Measurements from ENCODE around the gene ESD. TPM values are rescaled to one million over a fixed set of nuclear protein-coding genes. Genes with fewer than 3 reads are reported as not detected.

Gene ESD
- total RNA-seq, 6 experiments from 2014 or later: 97.7 to 116 (median 104) TPM

DNA sequence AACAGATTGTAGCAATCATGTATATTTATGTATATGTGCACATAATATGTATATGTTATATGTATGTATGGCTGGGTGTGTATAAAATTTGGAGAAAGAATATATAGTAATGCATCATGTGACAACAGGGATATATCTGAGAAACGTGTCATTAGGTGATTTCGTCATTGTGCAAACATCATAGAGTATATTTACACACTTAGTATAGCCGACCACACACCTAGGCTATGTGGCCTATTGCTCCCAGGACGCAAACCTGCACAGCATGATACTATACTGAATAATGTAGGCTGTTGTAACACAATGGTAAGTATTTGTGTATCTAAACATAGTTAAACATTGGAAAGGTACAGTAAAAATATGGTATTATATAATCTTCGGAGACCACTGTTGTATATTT, 43.8 kb downstream of the ESD start:
- Mint-ChIP-seq H3K27me3 (ENCODE audit: insufficient read depth) (peaks cover 5% of the 10 kb centered on the region; the same call in 1 of the 2 replicates), H3K4me1 (ENCODE audit: low read depth) (peaks cover 24% of the 10 kb centered on the region), H3K27ac (no peak overlapping the region), H3K36me3 (ENCODE audit: low read depth) (peaks cover 17% of the 10 kb centered on the region), H3K4me3 (no peak overlapping the region), H3K9me3 (no peaks in the 10 kb centered on the region)
- DNase-seq: no peak
- TF ChIP-seq, protein P1, sequence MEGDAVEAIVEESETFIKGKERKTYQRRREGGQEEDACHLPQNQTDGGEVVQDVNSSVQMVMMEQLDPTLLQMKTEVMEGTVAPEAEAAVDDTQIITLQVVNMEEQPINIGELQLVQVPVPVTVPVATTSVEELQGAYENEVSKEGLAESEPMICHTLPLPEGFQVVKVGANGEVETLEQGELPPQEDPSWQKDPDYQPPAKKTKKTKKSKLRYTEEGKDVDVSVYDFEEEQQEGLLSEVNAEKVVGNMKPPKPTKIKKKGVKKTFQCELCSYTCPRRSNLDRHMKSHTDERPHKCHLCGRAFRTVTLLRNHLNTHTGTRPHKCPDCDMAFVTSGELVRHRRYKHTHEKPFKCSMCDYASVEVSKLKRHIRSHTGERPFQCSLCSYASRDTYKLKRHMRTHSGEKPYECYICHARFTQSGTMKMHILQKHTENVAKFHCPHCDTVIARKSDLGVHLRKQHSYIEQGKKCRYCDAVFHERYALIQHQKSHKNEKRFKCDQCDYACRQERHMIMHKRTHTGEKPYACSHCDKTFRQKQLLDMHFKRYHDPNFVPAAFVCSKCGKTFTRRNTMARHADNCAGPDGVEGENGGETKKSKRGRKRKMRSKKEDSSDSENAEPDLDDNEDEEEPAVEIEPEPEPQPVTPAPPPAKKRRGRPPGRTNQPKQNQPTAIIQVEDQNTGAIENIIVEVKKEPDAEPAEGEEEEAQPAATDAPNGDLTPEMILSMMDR (IDR thresholded peaks at IDR 0.05): no peak

DNA sequence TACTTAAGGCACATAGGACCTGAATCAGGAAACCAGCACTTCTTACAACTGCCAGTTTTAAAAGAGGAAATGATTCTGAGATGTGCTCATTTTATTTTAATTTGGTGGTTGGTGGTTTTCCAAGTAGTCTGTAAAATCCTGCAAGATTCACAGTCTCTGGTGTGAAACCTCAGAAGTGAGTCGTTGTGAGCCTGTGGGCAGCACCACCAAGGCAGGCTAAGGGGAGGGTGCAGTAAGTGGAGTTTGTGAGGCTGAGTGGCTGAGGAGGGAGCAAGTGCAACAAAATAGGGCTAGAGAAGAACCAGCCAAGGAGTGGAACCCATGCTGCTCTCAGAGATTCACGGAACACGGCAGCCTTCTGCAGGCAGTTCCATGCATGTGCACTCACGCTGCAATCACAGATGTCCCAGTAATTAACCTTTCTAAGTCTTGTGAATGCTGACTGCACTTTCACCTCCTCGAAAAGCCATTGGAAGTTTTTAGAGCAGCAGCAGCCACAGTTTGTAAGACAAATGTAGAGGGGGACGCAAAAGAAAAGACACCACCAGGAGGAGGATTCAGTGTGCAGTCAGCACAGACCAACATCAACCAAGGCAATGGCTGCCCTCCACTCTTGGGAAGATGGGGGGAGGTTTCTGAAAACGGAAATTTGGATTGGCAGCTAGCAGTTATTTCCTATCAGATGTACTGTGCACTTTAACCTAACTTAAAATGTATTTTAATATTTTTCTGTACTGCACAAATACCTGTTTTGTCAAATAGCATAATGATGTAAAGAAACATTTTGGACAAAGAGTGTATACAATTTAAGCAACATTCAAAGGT, 44.9 kb downstream of the ESD start:
- DNase-seq: peak; percentile 15
- Mint-ChIP-seq H3K4me3 (no peak overlapping the region), H3K27me3 (ENCODE audit: insufficient read depth) (peaks cover 5% of the 10 kb centered on the region; the same call in 1 of the 2 replicates), H3K4me1 (ENCODE audit: low read depth) (peaks cover 17% of the 10 kb centered on the region), H3K36me3 (ENCODE audit: low read depth) (peaks cover 20% of the 10 kb centered on the region), H3K27ac (no peak overlapping the region), H3K9me3 (no peaks in the 10 kb centered on the region)
- TF ChIP-seq, protein P1 (IDR thresholded peaks at IDR 0.05): no peak

DNA sequence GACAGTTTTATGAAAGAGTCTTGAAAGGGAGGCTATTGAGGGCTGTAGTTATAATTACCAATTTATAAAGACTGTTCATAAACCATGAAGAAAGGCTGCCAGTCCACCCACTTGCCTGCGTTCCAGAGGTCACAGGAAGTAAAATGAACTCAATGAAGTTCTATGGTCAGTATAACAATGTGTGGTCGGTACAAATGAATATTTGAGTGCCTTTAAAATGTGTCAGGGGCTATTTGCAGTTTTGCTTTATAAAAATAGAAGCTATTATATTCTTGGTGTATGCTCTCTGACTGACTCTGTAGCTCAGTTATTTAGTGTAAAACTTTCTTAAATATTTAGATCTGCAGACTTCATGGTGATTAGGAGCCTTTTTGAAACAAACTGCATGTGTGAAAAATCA, 47.0 kb downstream of the ESD start:
- Mint-ChIP-seq H3K36me3 (ENCODE audit: low read depth) (peaks cover 39% of the 10 kb centered on the region), H3K9me3 (no peaks in the 10 kb centered on the region), H3K27ac (no peak overlapping the region), H3K27me3 (ENCODE audit: insufficient read depth) (peaks cover under 1% of the 10 kb centered on the region; the same call in 1 of the 2 replicates), H3K4me1 (ENCODE audit: low read depth) (peaks cover 21% of the 10 kb centered on the region), H3K4me3 (no peak overlapping the region)
- DNase-seq: no peak
- TF ChIP-seq, protein P1 (IDR thresholded peaks at IDR 0.05): no peak

DNA sequence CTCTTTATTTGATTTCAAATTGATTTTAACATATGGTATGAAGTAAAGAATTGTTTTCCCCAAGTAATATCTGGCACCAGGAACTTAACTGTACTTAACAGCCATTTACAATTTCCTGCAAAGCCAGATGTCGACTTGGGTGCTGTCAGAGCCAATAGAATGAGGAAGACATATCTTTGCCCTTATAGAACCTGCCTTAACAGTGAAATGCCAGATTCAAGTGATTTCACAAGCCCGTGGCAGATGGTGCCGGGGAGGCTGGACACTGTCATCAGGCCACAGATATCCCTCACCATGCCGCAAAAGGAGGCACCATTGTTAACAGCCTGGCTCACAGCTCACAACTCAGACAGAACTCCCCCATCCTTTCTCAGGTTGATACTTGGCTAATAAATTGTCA, 48.7 kb downstream of the ESD start:
- DNase-seq: no peak

DNA sequence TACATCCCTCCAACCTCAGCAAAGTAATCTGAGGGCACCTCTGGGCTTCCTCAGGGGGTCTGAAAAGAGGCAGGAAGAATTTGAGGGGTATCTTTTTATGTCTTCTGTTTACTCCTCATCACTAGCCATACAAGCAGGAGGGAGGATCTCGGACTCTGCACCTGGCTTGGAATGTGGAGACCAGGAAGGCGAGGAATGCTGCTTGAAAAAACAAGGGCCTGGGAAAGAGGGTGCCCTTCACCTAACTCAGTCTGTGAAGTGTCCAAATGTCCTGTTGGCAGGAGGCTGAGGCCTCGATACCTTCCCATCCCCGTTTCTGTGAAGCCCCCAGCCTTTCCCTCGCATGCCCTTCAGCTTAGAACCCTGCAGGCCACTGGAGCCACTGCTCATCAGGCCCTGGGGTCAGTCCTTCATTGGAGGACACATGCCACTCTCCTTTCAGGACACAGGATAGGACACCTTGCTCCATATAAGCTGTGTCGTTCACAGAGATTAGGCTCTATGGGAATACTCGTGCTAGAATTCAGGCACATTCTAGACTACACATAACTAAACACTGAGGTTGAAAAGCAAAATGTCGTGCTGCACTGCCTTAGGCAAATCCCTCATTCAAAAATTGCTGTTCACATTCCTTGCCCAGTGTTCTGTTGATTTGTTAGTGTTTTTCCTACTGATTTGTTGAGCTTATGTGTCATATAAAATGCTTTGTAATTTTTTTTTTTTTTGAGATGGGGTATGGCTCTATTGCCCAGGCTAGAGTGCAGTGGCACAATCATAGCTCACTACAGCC, 49.7 kb downstream of the ESD start:
- Mint-ChIP-seq H3K4me3 (no peak overlapping the region), H3K27me3 (ENCODE audit: insufficient read depth) (no peaks in the 10 kb centered on the region), H3K4me1 (ENCODE audit: low read depth) (peaks cover 42% of the 10 kb centered on the region), H3K27ac (no peak overlapping the region), H3K9me3 (no peaks in the 10 kb centered on the region), H3K36me3 (ENCODE audit: low read depth) (peaks cover 34% of the 10 kb centered on the region)
- DNase-seq: no peak
- TF ChIP-seq, protein P1 (IDR thresholded peaks at IDR 0.05): no peak

More for the DNA sequence above, 48.7 kb downstream of the ESD start:
- H3K27me3 Mint-ChIP-seq (ENCODE audit: insufficient read depth): no peaks in the 10 kb centered on the region
- H3K27ac Mint-ChIP-seq: no peak overlapping the region
- H3K9me3 Mint-ChIP-seq: no peaks in the 10 kb centered on the region
- TF ChIP-seq, protein P1 (IDR thresholded peaks at IDR 0.05): no peak
- no peak overlapping the region for H3K4me3 Mint-ChIP-seq
- peaks cover 35% of the 10 kb centered on the region for H3K36me3 Mint-ChIP-seq (ENCODE audit: low read depth)
- peaks cover 32% of the 10 kb centered on the region for H3K4me1 Mint-ChIP-seq (ENCODE audit: low read depth)

All from HFFc6 (cell line).